Fibroblast of lung (primary cell): Measurements from ENCODE around the gene DDX25. TPM values are rescaled to one million over a fixed set of nuclear protein-coding genes. Genes with fewer than 3 reads are reported as not detected.

Experiments used
- DNase-seq, 2 donors: peaks; one replicate each; pipeline versions ENCODE4 v3.0.0 to v3.0.0-alpha.2; 2010; ENCODE audit warnings: low read depth in 2 of 2
- H2AFZ ChIP-seq: 2 replicates; pipeline ENCODE4 v1.5.1; 2012; ENCODE audit warnings: low read length, control low read depth, inconsistent platforms
- H3K27ac ChIP-seq: 2 replicates; pipeline ENCODE4 v1.5.1; 2011; ENCODE audit warnings: low read length, control low read depth; ENCODE audit not compliant: insufficient read depth
- H3K27me3 ChIP-seq: 2 replicates; pipeline ENCODE4 v1.5.1; 2011; ENCODE audit warnings: mild to moderate bottlenecking, low read length; ENCODE audit not compliant: control insufficient read depth, insufficient read depth
- H3K36me3 ChIP-seq: 2 replicates; pipeline ENCODE4 v1.5.1; 2011; ENCODE audit warnings: low read length; ENCODE audit not compliant: control insufficient read depth, insufficient read depth
- H3K4me1 ChIP-seq: 2 replicates; pipeline ENCODE4 v1.5.1; 2011; ENCODE audit warnings: low read length; ENCODE audit not compliant: control insufficient read depth, insufficient read depth; ENCODE audit errors: extremely low read depth
- H3K4me2 ChIP-seq: 2 replicates; pipeline ENCODE4 v1.5.1; 2011; ENCODE audit warnings: low read length, control low read depth; ENCODE audit not compliant: insufficient read depth; ENCODE audit errors: extremely low read depth
- H3K4me3 ChIP-seq, 4 experiments: fragments of 200-600 bp in 1 of 4; sonication (generic) in 1 of 4; replicated peaks in 1 of 4; 2 replicates each; pipeline ENCODE4 v1.5.1; 2011 to 2016; ENCODE audit warnings: low read length in 4 of 4, low read depth in 3 of 4, mild to moderate bottlenecking in 3 of 4, control low read depth in 2 of 4, inconsistent platforms in 1 of 4, mixed read lengths in 1 of 4; ENCODE audit not compliant: insufficient read depth in 1 of 4; ENCODE audit errors: control extremely low read depth in 1 of 4
- H3K79me2 ChIP-seq: 2 replicates; pipeline ENCODE4 v1.5.1; 2012; ENCODE audit warnings: mild to moderate bottlenecking, low read length, inconsistent platforms; ENCODE audit not compliant: control insufficient read depth, insufficient read depth
- H3K9ac ChIP-seq: 2 replicates; pipeline ENCODE4 v1.5.1; 2011; ENCODE audit warnings: mild to moderate bottlenecking, low read length, control low read depth; ENCODE audit not compliant: insufficient read depth
- H3K9me3 ChIP-seq: 2 replicates; pipeline ENCODE4 v1.5.1; 2012; ENCODE audit warnings: low read depth, low read length; ENCODE audit not compliant: control insufficient read depth, insufficient read depth
- H4K20me1 ChIP-seq: 2 replicates; pipeline ENCODE4 v1.5.1; 2011; ENCODE audit warnings: low read length; ENCODE audit not compliant: control insufficient read depth, insufficient read depth; ENCODE audit errors: extremely low read depth
- EZH2 ChIP-seq: IDR thresholded peaks from 2 replicates; pipeline ENCODE4 v1.5.1; 2012; ENCODE audit warnings: low read length, control low read depth, mild to moderate bottlenecking; ENCODE audit errors: missing control alignments
- polyA plus RNA-seq, 2 donors: library from polyadenylated mRNA; depleted of rRNA in 1 of 2; stranded (reverse) in 1 of 2; unstranded in 1 of 2; fragments of >200 nt; gene quantifications; 2 replicates each; pipeline ENCODE4 v1.2.1, GENCODE V29; 2011 to 2012; ENCODE audit warnings: missing spikeins in 1 of 2
- total RNA-seq: library from RNA; depleted of rRNA; stranded (reverse); fragments of >200 nt; gene quantifications from 2 replicates; pipeline ENCODE4 v1.2.1, GENCODE V29; 2014
- TF ChIP-seq, protein P1 (sequence below), 2 donors: IDR thresholded peaks in 1 of 2; conservative IDR thresholded peaks in 1 of 2; 1 replicate in 1 of 2; 2 replicates in 1 of 2; pipeline ENCODE4 v1.5.1; 2011 to 2012; ENCODE audit warnings: low read length in 2 of 2, control low read depth in 1 of 2, inconsistent platforms in 1 of 2, low read depth in 1 of 2, mild to moderate bottlenecking in 1 of 2

DDX25 gene
- total and polyA plus RNA-seq, 2 donors (not counting 1 experiment from before 2014, with no cell fraction given) = not detected

DNA sequence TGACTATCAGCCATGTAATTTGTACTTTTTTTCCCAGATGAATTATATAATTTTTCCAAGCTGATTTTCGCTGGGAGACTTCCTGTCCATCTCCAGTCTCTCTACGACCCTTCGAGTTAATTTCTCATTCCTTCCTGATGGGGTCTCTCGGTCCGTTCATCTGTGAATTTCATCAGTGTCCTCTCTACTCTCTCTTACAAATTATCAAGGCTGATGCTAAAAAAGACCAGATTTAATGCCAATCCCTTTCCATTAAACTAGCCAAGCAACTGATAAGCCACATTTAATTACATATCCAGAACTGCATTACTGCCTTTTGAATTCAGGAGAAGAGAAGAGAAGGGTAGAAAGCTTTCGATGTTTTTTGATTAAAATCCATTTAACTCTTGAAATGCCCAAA, 67.3 kb downstream of the DDX25 start:
- no peaks in the 10 kb centered on the region for H4K20me1 ChIP-seq
- H3K27ac ChIP-seq = no peak overlapping the region
- no peaks in the 10 kb centered on the region for H3K79me2 ChIP-seq
- H3K36me3 ChIP-seq = no peaks in the 10 kb centered on the region
- no peaks in the 10 kb centered on the region for H3K4me1 ChIP-seq
- no peak overlapping the region for H3K4me3 ChIP-seq
- no peak overlapping the region for H3K9ac ChIP-seq
- TF ChIP-seq EZH2 = no peak
- TF ChIP-seq, protein P1, sequence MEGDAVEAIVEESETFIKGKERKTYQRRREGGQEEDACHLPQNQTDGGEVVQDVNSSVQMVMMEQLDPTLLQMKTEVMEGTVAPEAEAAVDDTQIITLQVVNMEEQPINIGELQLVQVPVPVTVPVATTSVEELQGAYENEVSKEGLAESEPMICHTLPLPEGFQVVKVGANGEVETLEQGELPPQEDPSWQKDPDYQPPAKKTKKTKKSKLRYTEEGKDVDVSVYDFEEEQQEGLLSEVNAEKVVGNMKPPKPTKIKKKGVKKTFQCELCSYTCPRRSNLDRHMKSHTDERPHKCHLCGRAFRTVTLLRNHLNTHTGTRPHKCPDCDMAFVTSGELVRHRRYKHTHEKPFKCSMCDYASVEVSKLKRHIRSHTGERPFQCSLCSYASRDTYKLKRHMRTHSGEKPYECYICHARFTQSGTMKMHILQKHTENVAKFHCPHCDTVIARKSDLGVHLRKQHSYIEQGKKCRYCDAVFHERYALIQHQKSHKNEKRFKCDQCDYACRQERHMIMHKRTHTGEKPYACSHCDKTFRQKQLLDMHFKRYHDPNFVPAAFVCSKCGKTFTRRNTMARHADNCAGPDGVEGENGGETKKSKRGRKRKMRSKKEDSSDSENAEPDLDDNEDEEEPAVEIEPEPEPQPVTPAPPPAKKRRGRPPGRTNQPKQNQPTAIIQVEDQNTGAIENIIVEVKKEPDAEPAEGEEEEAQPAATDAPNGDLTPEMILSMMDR (conservative IDR thresholded peaks at IDR 0.05 in 1 of 2, IDR thresholded peaks at IDR 0.05 in 1 of 2; ENCODE audit: low read depth in 1 of 2, low read length in 2 of 2) = no peak
- no peak overlapping the region for H2AFZ ChIP-seq
- DNase-seq = no peak
- H3K9me3 ChIP-seq = no peaks in the 10 kb centered on the region
- no peak overlapping the region for H3K4me2 ChIP-seq
- no peaks in the 10 kb centered on the region for H3K27me3 ChIP-seq

DNA sequence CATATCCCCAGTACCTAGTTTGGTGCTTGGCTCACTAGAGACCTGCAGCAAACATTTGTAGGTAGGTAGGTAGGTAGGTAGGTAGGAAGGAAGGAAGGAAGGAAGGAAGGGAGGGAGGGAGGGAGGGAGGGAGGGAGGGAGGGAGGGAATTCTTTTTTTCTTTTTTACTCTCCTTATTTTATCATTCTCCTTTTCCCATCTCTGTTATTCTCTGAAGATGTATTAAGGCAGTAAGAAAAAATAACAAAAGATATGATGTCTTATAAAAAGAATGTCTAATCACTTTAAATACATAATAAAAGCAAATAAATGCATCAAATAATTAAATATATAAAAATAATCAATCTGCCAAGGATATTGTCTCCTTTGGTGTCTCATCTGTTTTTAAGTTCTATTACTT, 70.0 kb downstream of the DDX25 start:
- Histone ChIP-seq H2AFZ (no peak overlapping the region), H3K9ac (no peak overlapping the region), H3K27ac (no peak overlapping the region), H3K4me1 (no peaks in the 10 kb centered on the region), H3K9me3 (no peaks in the 10 kb centered on the region), H3K79me2 (no peaks in the 10 kb centered on the region), H3K36me3 (no peaks in the 10 kb centered on the region), H3K27me3 (no peaks in the 10 kb centered on the region), H4K20me1 (no peaks in the 10 kb centered on the region), H3K4me3 (no peak overlapping the region), H3K4me2 (no peak overlapping the region)
- TF ChIP-seq, protein P1 (conservative IDR thresholded peaks at IDR 0.05 in 1 of 2, IDR thresholded peaks at IDR 0.05 in 1 of 2; ENCODE audit: low read depth in 1 of 2, low read length in 2 of 2) = no peak
- TF ChIP-seq EZH2 = no peak
- DNase-seq = no peak

DNA sequence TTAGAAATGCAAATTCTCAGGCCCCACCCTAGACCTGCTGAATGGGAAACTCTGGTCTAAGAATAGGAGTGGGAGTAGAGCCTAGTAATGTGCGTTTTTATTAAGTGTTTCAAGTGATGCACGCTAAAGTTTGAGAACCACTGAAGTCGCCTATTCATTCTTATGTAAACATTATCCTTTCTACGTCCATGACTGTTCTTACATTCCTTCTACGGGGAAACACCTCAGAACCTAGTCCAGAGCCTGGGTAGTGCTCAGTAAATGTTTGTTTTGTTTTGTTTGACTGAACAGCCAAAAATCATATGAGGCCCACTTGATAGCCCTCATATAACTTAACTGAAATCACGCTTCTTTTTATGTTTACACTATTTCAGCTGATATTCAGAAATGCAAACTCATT, 71.3 kb downstream of the DDX25 start:
- H3K9ac ChIP-seq = no peak overlapping the region
- H3K27ac ChIP-seq = no peak overlapping the region
- H2AFZ ChIP-seq = no peak overlapping the region
- no peaks in the 10 kb centered on the region for H3K79me2 ChIP-seq
- TF ChIP-seq, protein P1 (conservative IDR thresholded peaks at IDR 0.05 in 1 of 2, IDR thresholded peaks at IDR 0.05 in 1 of 2; ENCODE audit: low read depth in 1 of 2, low read length in 2 of 2) = no peak
- no peak for TF ChIP-seq EZH2
- no peak for DNase-seq
- no peaks in the 10 kb centered on the region for H3K27me3 ChIP-seq
- no peaks in the 10 kb centered on the region for H4K20me1 ChIP-seq
- no peaks in the 10 kb centered on the region for H3K4me1 ChIP-seq
- no peaks in the 10 kb centered on the region for H3K9me3 ChIP-seq
- no peak overlapping the region for H3K4me3 ChIP-seq
- H3K36me3 ChIP-seq = no peaks in the 10 kb centered on the region
- no peak overlapping the region for H3K4me2 ChIP-seq
